BJ (cell line): ENCODE data around the gene DYNC1LI1. TPM values are rescaled to one million over a fixed set of nuclear protein-coding genes. Genes with fewer than 3 reads are reported as not detected.

ENCODE experiments used
- CTCF ChIA-PET: fragments of 350-600 bp; formaldehyde crosslinking; extraction: SDS; loops from one replicate; lab custom pipeline; 2021; ENCODE audit warnings: antibody characterized with exemption, inconsistent platforms; lab: Yijun Ruan, JAX
- POLR2A ChIA-PET: fragments of 300-600 bp; sonication (Branson Sonifier 250); formaldehyde crosslinking; extraction: SDS; loops from one replicate; lab custom pipeline; 2021; ENCODE audit warnings: antibody characterized with exemption; lab: Charles Lee
- DNase-seq: peaks from one replicate; pipeline ENCODE4 v3.0.0-alpha.2; 2011; ENCODE audit warnings: low read depth
- H3K27me3 ChIP-seq: 2 replicates; pipeline ENCODE4 v1.6.0; 2011; ENCODE audit warnings: low read length; ENCODE audit not compliant: control insufficient read depth, insufficient read depth
- H3K36me3 ChIP-seq: 2 replicates; pipeline ENCODE4 v1.5.1; 2011; ENCODE audit warnings: low read length; ENCODE audit not compliant: control insufficient read depth, insufficient read depth
- H3K4me3 ChIP-seq: 2 replicates; pipeline ENCODE4 v1.5.1; 2011; ENCODE audit warnings: low read depth, mild to moderate bottlenecking, control low read depth, low read length
- polyA plus RNA-seq: library from polyadenylated mRNA; depleted of rRNA; stranded (reverse); fragments of >200 nt; gene quantifications from 2 replicates; pipeline ENCODE4 v1.2.3, GENCODE V29; 2011
- TF ChIP-seq, protein P1 (sequence below): IDR thresholded peaks from 2 replicates; pipeline ENCODE4 v1.5.1; 2011; ENCODE audit warnings: low read depth, mild to moderate bottlenecking, control low read depth, inconsistent platforms, low read length, moderate library complexity; ENCODE audit not compliant: insufficient read depth

Gene DYNC1LI1
- polyA plus RNA-seq, 1 experiment, result 15.9 TPM

DNA sequence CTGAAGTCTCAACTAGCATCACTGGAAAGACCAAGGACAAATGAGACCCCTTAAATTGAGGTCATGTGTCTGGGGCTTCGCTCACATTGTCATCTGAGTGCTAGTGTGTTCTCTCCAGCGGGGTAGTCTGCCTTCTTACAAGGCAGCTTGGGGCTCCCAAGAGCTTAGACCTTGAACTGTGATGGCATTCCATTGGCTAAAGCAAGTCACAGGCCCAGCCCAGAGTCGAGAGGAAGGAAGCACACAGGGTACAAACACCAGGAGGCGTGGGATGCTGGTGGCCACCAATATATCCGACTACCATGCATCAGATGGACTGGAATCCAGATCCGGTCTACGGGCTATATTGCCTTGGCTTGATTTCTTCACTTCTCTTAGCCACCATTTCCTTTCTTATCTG is 31.5 kb upstream of the DYNC1LI1 start:
- ChIA-PET POLR2A (no interaction called here), CTCF (interaction anchor here (0.5 kb wide), 1 partner anchor 10 kb away, joined by 3 read pairs; no protein-coding TSS in a partner anchor)
- Histone ChIP-seq H3K27me3 (peaks cover 4% of the 10 kb centered on the region; the same call in 1 of the 2 replicates), H3K36me3 (no peaks in the 10 kb centered on the region), H3K4me3 (no peak overlapping the region)
- no peak for DNase-seq
- TF ChIP-seq, protein P1, sequence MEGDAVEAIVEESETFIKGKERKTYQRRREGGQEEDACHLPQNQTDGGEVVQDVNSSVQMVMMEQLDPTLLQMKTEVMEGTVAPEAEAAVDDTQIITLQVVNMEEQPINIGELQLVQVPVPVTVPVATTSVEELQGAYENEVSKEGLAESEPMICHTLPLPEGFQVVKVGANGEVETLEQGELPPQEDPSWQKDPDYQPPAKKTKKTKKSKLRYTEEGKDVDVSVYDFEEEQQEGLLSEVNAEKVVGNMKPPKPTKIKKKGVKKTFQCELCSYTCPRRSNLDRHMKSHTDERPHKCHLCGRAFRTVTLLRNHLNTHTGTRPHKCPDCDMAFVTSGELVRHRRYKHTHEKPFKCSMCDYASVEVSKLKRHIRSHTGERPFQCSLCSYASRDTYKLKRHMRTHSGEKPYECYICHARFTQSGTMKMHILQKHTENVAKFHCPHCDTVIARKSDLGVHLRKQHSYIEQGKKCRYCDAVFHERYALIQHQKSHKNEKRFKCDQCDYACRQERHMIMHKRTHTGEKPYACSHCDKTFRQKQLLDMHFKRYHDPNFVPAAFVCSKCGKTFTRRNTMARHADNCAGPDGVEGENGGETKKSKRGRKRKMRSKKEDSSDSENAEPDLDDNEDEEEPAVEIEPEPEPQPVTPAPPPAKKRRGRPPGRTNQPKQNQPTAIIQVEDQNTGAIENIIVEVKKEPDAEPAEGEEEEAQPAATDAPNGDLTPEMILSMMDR, result no peak

DNA sequence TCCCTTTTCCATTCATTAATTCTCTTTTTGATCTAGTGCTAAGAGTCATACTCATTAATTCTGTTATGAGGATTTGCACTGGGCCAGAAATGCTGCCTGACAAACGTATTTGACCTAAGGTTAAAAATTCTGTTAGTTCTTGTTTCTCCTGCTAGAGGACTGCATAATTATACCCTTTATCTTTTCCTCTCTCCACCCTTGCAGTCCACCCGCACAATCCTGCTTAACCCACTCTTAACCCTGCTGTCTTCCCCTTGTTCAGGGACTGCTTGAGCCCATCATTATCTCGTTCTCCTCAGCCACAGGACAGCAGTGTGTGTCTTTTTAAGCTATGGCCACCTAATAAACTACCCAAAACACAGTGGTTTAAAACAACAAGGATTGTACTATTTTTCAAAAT is 31.1 kb upstream of the DYNC1LI1 start:
- ChIA-PET POLR2A (no interaction called here), CTCF (interaction anchor here (0.5 kb wide), 1 partner anchor 9 kb away, joined by 3 read pairs; no protein-coding TSS in a partner anchor)
- TF ChIP-seq, protein P1, result no peak
- Histone ChIP-seq H3K27me3 (peaks cover 4% of the 10 kb centered on the region; the same call in 1 of the 2 replicates), H3K4me3 (no peak overlapping the region), H3K36me3 (no peaks in the 10 kb centered on the region)
- DNase-seq, result no peak

DNA sequence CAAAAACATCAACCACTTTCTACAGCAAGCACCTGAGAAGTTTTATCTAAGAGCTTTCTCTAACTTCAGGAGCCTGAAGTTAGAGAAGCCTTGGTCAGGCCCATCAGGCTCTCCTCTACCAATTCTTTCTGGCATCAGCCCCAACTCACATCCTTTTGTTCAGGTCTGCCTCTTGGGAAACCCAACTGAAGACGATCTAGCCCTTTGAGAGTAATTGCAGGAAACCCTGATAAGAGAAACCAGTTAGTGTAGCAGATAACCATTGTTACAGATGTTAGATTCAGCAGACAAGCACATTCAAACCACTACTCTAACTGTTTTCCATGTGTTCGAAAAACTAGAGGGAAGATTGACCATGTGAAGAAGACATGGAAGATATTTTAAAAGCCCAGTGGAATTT is 27.0 kb upstream of the DYNC1LI1 start:
- Histone ChIP-seq H3K4me3 (no peak overlapping the region), H3K27me3 (peaks cover 4% of the 10 kb centered on the region; the same call in 1 of the 2 replicates), H3K36me3 (no peaks in the 10 kb centered on the region)
- no peak for DNase-seq
- CTCF ChIA-PET, result interaction anchor here (0.9 kb wide), 1 partner anchor 9 kb away, joined by 3 read pairs; no protein-coding TSS in a partner anchor
- TF ChIP-seq, protein P1, result no peak
- POLR2A ChIA-PET, result no interaction called here

DNA sequence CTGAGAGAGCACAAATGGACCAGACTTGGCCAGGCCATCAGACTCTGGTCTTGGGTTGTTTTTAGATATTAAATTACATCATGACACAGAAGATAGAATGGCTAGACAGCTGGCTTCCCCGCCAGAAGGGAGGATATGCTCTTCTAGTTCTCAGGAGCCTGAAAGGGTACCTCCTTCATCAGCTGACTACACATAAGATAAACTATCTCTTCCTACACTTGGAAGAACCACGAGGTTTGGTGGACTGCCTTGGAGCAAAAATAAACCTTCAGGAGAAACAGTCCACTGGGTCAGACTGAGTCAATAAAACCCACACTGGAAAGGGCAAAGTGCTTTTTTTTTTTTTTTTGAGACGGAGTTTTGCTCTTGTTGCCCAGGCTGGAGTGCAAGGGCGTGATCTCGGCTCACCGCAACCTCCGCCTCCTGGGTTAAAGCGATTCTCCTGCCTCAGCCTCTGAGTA is 26.3 kb upstream of the DYNC1LI1 start:
- CTCF ChIA-PET, result no interaction called here

DNA sequence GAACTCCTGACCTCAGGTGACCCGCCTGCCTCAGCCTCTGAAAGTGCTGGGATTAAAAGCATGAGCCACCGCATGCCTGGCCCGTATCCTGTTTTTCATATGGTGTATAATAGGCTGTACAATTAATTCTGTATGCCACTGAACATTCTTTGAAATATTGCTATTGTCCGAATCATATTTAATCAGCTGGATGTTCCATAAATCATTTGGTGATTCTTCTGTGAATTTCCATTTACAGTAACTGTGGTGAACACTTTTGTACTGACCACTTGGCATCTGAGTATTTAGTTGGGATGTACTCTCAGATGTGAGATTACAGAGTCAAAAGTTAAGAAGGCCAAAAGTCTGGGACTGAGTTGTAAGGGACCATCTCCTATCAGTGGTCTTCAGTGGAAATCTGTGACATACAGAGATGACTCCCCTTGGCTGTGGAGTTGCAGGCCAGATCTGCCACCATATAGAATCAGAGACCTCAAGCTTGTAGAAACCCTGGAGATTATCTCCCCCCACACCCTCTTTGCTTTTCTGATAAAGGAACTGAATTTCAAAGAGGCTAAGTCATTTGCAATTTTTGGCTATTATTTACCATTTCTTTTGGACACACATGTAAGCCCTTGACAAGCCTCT is 25.7 kb upstream of the DYNC1LI1 start:
- TF ChIP-seq, protein P1, result no peak

More for the DNA sequence above, 26.3 kb upstream of the DYNC1LI1 start:
- DNase-seq, result no peak
- Histone ChIP-seq H3K4me3 (no peak overlapping the region), H3K36me3 (no peaks in the 10 kb centered on the region), H3K27me3 (peaks cover 2% of the 10 kb centered on the region; the same call in 1 of the 2 replicates)
- POLR2A ChIA-PET, result no interaction called here
- TF ChIP-seq, protein P1, result no peak

More for the DNA sequence above, 25.7 kb upstream of the DYNC1LI1 start:
- no peaks in the 10 kb centered on the region for H3K36me3 ChIP-seq
- ChIA-PET POLR2A (no interaction called here), CTCF (no interaction called here)
- no peak for DNase-seq
- no peak overlapping the region for H3K4me3 ChIP-seq
- H3K27me3 ChIP-seq, result peaks cover 2% of the 10 kb centered on the region; the same call in 1 of the 2 replicates
